GM06990 (cell line): Measurements from ENCODE around the gene CYP1A1.

Experiments used
- DNase-seq: peaks from one replicate; pipeline ENCODE4 v3.0.0-alpha.2; 2011; ENCODE audit not compliant: insufficient read length; ENCODE audit errors: extremely low read depth
- H3K27me3 ChIP-seq: replicated peaks from 2 replicates; pipeline ENCODE4 v1.6.0; 2011; ENCODE audit warnings: low read length; ENCODE audit not compliant: control insufficient read depth, insufficient read depth
- H3K36me3 ChIP-seq: 2 replicates; pipeline ENCODE4 v1.5.1; 2011; ENCODE audit warnings: low read length; ENCODE audit not compliant: control insufficient read depth, insufficient read depth
- H3K4me3 ChIP-seq: replicated peaks from 2 replicates; pipeline ENCODE4 v1.5.1; 2011; ENCODE audit warnings: low read depth, mild to moderate bottlenecking, control low read depth, low read length
- TF ChIP-seq, protein P1 (sequence below): IDR thresholded peaks from 2 replicates; pipeline ENCODE4 v1.5.1; 2011; ENCODE audit warnings: low read length, control low read depth, mild to moderate bottlenecking, inconsistent platforms; ENCODE audit not compliant: insufficient read depth, poor library complexity, severe bottlenecking

The CYP1A1 gene

DNA sequence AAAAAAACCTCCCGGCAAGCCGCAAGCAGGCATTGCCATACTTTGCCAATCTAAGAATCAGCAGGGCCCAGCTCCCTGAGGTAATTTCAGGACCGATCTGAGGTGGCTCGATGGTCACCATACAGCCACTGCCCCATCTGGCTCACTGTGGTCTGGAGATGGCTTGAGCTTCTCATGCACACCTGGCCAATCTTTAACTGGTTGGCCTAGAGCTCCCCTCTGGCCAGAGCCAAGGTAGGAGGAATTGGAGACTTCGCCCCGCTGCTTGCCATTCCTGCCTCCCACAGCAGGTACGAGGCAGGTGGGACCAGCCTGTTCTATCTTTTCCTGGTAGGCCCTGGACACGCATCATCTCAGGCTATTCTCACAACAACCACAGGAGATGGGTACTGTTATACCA lies 33.4 kb upstream of the CYP1A1 start:
- Histone ChIP-seq H3K27me3 (no peaks in the 10 kb centered on the region), H3K36me3 (no peaks in the 10 kb centered on the region), H3K4me3 (no peak overlapping the region)
- TF ChIP-seq, protein P1, sequence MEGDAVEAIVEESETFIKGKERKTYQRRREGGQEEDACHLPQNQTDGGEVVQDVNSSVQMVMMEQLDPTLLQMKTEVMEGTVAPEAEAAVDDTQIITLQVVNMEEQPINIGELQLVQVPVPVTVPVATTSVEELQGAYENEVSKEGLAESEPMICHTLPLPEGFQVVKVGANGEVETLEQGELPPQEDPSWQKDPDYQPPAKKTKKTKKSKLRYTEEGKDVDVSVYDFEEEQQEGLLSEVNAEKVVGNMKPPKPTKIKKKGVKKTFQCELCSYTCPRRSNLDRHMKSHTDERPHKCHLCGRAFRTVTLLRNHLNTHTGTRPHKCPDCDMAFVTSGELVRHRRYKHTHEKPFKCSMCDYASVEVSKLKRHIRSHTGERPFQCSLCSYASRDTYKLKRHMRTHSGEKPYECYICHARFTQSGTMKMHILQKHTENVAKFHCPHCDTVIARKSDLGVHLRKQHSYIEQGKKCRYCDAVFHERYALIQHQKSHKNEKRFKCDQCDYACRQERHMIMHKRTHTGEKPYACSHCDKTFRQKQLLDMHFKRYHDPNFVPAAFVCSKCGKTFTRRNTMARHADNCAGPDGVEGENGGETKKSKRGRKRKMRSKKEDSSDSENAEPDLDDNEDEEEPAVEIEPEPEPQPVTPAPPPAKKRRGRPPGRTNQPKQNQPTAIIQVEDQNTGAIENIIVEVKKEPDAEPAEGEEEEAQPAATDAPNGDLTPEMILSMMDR = no peak
- no peak for DNase-seq

DNA sequence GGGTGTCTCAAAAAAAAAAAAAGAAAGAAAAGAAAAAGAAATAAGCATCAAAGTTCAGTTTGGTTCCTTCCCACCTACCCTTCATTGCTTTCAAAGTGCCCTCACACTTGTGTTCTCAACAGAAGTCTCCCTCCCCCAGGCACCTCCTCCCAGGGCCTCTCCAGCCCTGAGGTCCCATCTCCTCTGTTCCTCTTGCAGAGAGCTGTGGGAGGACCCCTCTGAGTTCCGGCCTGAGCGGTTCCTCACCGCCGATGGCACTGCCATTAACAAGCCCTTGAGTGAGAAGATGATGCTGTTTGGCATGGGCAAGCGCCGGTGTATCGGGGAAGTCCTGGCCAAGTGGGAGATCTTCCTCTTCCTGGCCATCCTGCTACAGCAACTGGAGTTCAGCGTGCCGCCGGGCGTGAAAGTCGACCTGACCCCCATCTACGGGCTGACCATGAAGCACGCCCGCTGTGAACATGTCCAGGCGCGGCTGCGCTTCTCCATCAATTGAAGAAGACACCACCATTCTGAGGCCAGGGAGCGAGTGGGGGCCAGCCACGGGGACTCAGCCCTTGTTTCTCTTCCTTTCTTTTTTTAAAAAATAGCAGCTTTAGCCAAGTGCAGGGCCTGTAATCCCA lies 29.4 kb upstream of the CYP1A1 start:
- Histone ChIP-seq H3K36me3 (no peaks in the 10 kb centered on the region), H3K27me3 (no peaks in the 10 kb centered on the region), H3K4me3 (no peak overlapping the region)
- no peak for DNase-seq
- TF ChIP-seq, protein P1 = no peak

DNA sequence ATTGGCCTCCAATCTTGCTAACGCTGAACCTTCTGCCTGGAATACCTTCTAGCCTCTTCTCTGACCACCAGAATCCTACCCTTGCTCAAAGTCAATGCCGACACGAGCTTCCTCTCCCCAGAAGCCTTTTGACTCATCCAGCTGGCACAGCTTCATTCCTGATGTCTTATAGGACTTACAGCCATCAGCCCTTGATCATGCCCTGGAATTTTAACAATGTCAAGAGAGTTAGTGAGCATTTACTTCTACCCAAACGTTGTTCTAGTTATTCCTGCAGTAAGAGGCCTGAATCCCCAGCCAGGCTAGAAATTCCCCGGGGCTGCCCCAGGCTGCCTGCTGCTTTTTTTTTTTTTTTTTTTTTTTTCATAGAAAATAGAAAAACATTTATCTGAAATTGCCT lies 27.2 kb upstream of the CYP1A1 start:
- no peak for DNase-seq
- no peaks in the 10 kb centered on the region for H3K27me3 ChIP-seq
- TF ChIP-seq, protein P1 = no peak
- H3K4me3 ChIP-seq = no peak overlapping the region
- H3K36me3 ChIP-seq = no peaks in the 10 kb centered on the region

DNA sequence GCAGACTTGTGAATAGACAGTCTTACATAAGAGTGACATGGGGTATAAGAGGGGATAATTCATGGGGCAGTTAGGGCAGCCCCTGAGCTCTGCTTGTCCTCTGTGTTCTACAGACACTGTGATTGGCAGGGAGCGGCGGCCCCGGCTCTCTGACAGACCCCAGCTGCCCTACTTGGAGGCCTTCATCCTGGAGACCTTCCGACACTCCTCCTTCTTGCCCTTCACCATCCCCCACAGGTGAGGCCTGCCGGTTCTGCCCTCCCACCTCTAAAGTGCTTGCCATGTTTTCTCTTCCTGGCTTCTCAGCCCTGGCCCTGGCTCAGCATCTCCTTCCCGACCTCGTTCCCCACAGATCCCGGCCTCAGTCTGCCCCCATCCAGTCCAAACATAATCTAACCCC lies 26.7 kb upstream of the CYP1A1 start:
- H3K36me3 ChIP-seq = no peaks in the 10 kb centered on the region
- no peak for DNase-seq
- TF ChIP-seq, protein P1 = no peak
- no peak overlapping the region for H3K4me3 ChIP-seq
- H3K27me3 ChIP-seq = no peaks in the 10 kb centered on the region

DNA sequence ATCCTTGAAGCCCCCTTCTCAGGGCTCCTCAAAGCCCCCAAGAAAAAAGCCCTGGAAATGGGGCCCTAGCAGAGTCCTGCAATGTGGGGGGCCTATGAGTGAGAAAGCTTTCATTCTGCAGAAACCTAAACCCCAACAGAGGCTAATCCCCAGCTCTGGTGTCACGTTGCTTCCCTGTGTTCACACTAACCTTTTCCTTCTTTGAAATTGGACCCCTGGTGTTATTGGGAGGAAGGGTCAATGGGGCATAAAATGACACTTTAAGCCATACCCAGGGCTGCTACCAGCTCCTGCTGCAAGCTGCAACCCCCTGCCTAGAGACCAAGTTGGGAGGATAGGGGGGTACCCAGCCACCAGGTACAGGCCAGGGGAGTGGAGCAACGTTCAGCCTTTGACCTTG lies 25.4 kb upstream of the CYP1A1 start:
- Histone ChIP-seq H3K36me3 (no peaks in the 10 kb centered on the region), H3K4me3 (no peak overlapping the region), H3K27me3 (no peaks in the 10 kb centered on the region)
- TF ChIP-seq, protein P1 = no peak
- no peak for DNase-seq

DNA sequence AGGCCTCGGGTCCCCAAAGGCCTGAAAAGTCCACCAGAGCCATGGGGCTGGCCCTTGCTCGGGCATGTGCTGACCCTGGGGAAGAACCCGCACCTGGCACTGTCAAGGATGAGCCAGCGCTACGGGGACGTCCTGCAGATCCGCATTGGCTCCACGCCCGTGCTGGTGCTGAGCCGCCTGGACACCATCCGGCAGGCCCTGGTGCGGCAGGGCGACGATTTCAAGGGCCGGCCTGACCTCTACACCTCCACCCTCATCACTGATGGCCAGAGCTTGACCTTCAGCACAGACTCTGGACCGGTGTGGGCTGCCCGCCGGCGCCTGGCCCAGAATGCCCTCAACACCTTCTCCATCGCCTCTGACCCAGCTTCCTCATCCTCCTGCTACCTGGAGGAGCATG lies 24.5 kb upstream of the CYP1A1 start:
- no peak overlapping the region for H3K4me3 ChIP-seq
- H3K27me3 ChIP-seq = no peaks in the 10 kb centered on the region
- TF ChIP-seq, protein P1 = no peak
- no peak for DNase-seq
- no peaks in the 10 kb centered on the region for H3K36me3 ChIP-seq
